HG02938 (cell line): ENCODE results near the gene HIVEP1.

Experiments used
- ATAC-seq: cut with Tn5 transposase; IDR thresholded peaks from one replicate; pipeline ENCODE4 v1.9.1; 2021; ENCODE audit warnings: mild to moderate bottlenecking, moderate library complexity; ENCODE audit not compliant: unreplicated experiment

The HIVEP1 gene

GRCh38 chr6:12017263-12017662 lies 5.2 kb downstream of the HIVEP1 start:
- no peak for ATAC-seq

GRCh38 chr6:12017876-12018401 lies 5.8 kb downstream of the HIVEP1 start:
- ATAC-seq = no peak

DNA sequence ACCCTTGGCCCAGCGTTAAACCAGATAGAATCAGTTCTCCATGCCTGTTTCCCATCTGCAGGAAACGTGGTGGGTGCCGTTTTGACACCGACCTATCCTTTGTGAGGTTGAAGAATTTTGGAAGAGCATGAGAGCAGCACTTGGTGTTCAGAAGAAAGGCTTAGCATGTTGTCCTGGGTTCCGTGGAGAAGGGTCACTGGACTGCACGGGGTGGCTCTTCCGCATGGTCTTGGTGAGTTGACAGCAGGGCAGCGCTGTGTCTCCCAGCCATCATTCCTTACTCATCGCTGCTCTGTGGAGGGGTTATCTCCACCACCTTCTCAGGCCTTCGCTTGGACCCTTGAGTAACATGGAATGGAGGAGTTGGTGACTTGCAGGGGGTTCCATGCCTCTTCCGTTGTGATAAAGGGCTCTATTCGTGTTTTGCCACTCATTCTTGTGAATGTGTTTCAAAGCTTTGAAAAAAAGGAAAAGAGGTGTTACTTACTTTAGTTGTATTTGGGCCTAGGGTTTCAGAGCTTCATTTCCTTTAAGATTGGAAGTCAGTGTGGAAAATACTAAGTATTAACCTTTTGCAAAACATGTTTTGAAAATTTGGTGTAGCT lies 8.2 kb downstream of the HIVEP1 start:
- ATAC-seq = no peak

- ATAC-seq = no peak
Measured at GRCh38 chr6:12022481-12022880, 10.4 kb downstream of the HIVEP1 start.

GRCh38 chr6:12022953-12023388 lies 10.9 kb downstream of the HIVEP1 start:
- no peak for ATAC-seq

- no peak for ATAC-seq
Measured at GRCh38 chr6:12024216-12024615, 12.1 kb downstream of the HIVEP1 start.

DNA sequence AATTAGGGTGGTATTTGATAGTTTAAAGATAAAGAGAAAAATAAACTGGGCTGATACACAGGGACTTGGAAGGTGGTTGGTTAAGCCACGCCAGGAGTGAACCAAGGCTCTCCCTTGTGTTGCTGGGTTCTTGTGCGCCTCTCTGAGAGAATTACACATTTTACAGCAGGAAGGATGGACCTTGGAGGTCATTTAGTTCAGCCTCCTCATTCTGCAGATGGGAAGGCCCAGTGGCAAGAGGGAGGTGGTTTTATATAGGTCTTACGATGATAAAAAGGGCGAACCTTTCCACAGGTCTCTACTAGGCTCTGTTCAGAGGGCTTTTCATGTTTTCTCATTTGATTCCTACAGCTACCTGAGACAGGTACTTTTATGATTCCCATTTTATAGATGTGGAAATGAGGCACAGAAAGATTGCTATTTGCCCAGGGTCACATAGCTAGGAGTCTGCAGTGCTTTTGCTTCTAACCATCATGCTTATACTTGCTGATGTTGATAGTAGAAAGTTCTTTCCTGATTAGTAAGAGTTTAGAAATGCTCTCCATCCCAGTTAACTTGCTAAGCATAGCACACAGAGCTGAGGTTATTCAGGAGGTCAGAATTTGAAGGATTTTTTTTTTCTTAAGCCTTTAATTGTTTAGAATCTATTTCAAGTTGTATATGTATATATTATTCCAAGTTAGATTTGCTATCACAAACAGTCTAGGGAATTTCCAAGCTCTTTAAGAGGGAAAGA lies 12.8 kb downstream of the HIVEP1 start:
- no peak for ATAC-seq

DNA sequence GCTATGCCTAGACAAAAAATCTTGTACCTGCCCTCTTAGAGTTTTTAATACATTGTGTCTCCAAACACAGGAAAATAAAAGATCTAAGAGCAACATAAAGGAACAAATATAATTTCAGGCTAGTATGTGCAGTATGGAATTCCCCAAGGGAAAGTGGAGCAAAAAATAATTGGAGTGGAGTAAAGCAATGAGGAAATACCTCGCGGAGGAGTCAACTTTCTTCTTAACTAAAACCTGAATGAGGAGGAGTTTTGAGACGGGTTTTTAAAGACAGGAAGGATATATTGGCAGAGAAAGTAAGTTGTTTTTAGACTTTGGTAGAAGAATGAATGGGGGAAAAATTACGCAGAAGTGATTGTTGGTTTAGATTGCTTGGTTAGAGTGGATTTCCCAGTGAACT lies 14.0 kb downstream of the HIVEP1 start:
- no peak for ATAC-seq

- no peak for ATAC-seq
Measured at GRCh38 chr6:12026833-12027232, 14.7 kb downstream of the HIVEP1 start.

DNA sequence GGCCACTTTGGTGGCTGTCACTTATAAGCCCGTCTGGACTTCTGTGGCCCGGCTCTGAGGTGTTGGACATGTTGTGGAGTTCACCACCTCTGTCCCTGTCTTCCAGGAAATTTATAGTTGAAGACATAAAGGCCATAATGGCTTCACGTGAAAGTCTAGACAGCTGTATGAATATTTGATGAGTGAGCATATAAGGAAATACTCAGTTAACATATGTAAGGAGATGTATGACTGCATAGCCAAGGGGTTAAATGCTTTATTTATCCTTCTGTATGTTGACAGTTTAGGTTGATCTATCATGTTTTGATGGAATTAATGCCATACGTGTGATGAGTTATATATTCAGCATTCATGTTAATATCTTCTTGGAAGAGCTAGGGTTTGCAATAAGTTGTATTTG lies 16.1 kb downstream of the HIVEP1 start:
- ATAC-seq = no peak

- no peak for ATAC-seq
Measured at GRCh38 chr6:12029979-12030737, 18.0 kb downstream of the HIVEP1 start.

GRCh38 chr6:12030993-12031550 lies 19.0 kb downstream of the HIVEP1 start:
- no peak for ATAC-seq

GRCh38 chr6:12032783-12033573 lies 20.9 kb downstream of the HIVEP1 start:
- no peak for ATAC-seq

DNA sequence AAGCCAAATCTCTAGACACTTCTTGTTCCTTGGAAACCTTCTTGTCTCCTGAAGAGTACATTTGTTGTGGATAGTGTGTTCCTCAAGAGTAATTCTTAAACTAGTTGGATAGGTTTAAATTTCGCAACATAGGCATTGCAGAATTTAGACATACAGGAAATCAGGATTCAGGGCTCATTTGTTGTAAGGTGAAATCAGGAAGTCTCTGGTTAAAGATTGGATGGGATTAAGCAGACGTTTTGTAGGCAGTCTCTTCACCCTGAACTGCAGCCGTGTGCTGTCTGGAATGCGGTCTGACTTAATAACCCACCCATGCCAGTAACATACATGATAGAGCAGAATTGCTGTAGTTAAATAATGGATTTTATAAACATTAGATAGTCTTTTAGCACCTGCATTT lies 21.7 kb downstream of the HIVEP1 start:
- no peak for ATAC-seq

DNA sequence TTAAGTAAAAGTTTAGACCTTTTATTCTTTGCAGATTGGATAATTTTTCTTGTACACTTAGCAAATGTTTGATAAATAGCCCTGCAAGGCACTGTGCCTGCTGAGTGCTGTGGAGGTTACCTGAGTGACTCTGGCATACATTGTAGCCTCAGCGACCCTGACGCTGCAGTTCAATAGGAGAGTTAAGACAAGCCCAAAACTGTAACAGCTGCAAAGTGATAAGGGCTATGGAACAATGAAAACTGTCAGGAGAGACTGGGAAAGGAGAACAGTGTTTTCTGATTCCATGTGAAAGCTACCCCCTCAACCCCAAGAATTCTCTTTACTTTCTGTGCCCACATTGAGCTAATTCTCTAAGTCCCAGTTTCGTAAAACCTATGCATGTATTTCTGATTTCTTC lies 22.2 kb downstream of the HIVEP1 start:
- ATAC-seq = no peak

DNA sequence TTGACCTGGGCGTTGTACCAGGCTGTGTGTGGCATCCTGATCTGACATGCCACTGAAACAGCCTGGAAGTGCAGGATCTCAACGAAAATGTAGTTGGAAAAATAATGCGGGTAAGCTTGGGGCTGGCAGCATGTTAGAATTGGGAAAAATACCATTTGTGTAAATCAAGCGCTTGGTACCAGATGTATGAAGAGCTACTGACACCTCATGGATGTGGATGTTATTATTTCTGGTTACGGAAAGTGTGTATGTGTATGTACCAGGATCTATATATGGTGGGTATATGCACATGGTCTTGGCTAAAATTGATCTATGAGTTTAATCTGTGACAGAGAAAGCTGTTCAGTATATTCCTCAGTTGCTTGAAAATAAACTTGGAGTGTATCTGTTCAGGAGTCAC lies 22.7 kb downstream of the HIVEP1 start:
- no peak for ATAC-seq

DNA sequence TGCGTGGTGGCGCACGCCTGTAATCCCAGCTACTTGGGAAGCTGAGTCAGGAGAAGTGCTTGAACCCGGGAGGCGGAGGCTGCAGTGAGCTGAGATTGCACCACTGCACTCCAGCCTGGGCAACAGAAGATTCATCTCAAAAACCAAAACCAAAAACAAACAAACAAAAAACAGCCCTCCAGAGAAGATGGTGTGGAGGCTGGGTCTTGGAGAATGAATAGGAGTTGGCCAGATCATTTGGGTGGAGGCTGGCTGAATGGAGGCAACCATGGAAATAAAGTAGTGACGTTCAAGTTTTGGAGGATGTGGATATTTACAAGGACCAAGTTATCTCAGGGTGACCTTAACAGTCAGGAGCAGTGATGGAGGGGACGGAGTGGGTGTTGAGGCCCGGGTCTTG lies 24.7 kb downstream of the HIVEP1 start:
- ATAC-seq = no peak

DNA sequence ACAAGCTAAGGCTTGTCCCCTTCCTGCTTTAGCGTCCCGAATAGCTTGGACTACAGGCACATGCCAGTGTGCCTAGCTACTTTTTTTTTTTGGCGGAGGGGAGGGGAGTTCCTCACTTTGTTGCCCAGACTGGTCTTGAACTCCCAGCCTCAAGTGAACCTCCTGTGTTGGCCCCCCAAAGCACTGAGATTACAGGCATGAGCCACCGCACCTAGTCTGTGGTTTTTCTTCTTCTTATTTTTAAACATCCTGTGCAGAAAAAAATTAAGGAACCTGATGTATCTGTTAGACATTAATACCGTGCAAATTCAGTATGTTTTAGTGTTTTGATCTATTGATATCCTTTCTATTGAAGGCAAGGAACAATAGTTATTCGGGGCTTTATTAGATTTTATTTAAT lies 25.7 kb downstream of the HIVEP1 start:
- no peak for ATAC-seq

- ATAC-seq = no peak
Measured at GRCh38 chr6:12039540-12040459, 27.7 kb downstream of the HIVEP1 start.

DNA sequence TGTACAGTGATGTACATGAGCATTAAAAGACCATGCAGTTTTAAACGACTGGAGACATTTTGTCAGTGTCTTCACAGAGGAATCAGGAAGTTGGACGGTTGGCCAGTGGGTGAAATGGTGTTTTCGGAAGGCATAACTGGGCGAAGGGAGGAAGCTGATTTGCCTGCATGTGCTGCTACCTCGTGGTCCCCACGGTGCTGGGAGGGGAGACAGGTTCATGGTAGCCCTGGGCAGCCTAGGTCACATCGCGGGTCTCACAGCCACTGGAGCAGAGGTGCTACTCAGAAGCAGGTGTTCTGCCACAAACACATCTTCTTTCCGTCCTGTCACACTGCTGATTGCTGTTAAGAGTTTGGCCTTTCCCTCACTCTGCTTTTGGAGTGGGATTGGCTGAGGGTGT lies 35.2 kb downstream of the HIVEP1 start:
- no peak for ATAC-seq
